ENCODE measurements around the gene ZNF48. TPM values are rescaled to one million over a fixed set of nuclear protein-coding genes. Genes with fewer than 3 reads are reported as not detected.

ZNF48 gene
- total RNA-seq, 1 donor from 2014 or later: 13.0 TPM

- DNase-seq: no peak
- Mint-ChIP-seq H3K9me3 (no peaks in the 10 kb centered on the region), H3K27me3 (no peaks in the 10 kb centered on the region), H3K27ac (peak overlapping the region; percentile 63), H3K4me1 (peaks cover 52% of the 10 kb centered on the region), H3K36me3 (ENCODE audit: low read depth) (peaks cover 25% of the 10 kb centered on the region), H3K4me3 (peak overlapping the region; percentile 87)
- ChIA-PET POLR2A (interaction anchor here (0.6 to 3.9 kb wide), 8 partner anchors 9 to 166 kb away, joined by 3 to 39 read pairs (median 6); partner anchors contain the start of genes CD2BP2, SEPTIN1, ZNF747 and ZNF771), CTCF (interaction anchor here (1.1 to 1.4 kb wide), 2 partner anchors 26 to 40 kb away, joined by 4 to 7 read pairs; partner anchors contain the start of gene ZNF48)
- no peak for ATAC-seq (ENCODE audit: low read depth)
- TF ChIP-seq, protein P1, sequence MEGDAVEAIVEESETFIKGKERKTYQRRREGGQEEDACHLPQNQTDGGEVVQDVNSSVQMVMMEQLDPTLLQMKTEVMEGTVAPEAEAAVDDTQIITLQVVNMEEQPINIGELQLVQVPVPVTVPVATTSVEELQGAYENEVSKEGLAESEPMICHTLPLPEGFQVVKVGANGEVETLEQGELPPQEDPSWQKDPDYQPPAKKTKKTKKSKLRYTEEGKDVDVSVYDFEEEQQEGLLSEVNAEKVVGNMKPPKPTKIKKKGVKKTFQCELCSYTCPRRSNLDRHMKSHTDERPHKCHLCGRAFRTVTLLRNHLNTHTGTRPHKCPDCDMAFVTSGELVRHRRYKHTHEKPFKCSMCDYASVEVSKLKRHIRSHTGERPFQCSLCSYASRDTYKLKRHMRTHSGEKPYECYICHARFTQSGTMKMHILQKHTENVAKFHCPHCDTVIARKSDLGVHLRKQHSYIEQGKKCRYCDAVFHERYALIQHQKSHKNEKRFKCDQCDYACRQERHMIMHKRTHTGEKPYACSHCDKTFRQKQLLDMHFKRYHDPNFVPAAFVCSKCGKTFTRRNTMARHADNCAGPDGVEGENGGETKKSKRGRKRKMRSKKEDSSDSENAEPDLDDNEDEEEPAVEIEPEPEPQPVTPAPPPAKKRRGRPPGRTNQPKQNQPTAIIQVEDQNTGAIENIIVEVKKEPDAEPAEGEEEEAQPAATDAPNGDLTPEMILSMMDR (IDR thresholded peaks at IDR 0.05): no peak
- intact Hi-C loops (cut with micrococcal nuclease): no loop called here
Observed at GRCh38 chr16:30369091-30369937, 25.9 kb upstream of the ZNF48 start.

- no peaks in the 10 kb centered on the region for H3K27me3 Mint-ChIP-seq
- DNase-seq: no peak
- peaks cover 19% of the 10 kb centered on the region for H3K36me3 Mint-ChIP-seq (ENCODE audit: low read depth)
- CTCF ChIA-PET: interaction anchor here (1.9 kb wide), 1 partner anchor 15 kb away, joined by 7 read pairs; the partner anchor contains the start of gene CD2BP2
- no peaks in the 10 kb centered on the region for H3K9me3 Mint-ChIP-seq
- intact Hi-C loops (cut with micrococcal nuclease): loop anchor here (1.0 to 10.0 kb wide), 10 partner anchors 8 to 775 kb away; partner anchors contain the start of genes CD2BP2, FBRS, SRCAP and ZNF48
- peak; percentile 0 for ATAC-seq (ENCODE audit: low read depth)
- peak overlapping the region; percentile 82 for H3K4me3 Mint-ChIP-seq
- TF ChIP-seq, protein P1 (IDR thresholded peaks at IDR 0.05): no peak
- POLR2A ChIA-PET: interaction anchor here (1.0 to 3.9 kb wide), 15 partner anchors 10 to 290 kb away, joined by 3 to 39 read pairs (median 7); partner anchors contain the start of genes CD2BP2, CORO1A, DCTPP1 and ITGAL
- peaks cover 52% of the 10 kb centered on the region for H3K4me1 Mint-ChIP-seq
- H3K27ac Mint-ChIP-seq: no peak overlapping the region
Observed at GRCh38 chr16:30369938-30370455, 25.2 kb upstream of the ZNF48 start.

DNA sequence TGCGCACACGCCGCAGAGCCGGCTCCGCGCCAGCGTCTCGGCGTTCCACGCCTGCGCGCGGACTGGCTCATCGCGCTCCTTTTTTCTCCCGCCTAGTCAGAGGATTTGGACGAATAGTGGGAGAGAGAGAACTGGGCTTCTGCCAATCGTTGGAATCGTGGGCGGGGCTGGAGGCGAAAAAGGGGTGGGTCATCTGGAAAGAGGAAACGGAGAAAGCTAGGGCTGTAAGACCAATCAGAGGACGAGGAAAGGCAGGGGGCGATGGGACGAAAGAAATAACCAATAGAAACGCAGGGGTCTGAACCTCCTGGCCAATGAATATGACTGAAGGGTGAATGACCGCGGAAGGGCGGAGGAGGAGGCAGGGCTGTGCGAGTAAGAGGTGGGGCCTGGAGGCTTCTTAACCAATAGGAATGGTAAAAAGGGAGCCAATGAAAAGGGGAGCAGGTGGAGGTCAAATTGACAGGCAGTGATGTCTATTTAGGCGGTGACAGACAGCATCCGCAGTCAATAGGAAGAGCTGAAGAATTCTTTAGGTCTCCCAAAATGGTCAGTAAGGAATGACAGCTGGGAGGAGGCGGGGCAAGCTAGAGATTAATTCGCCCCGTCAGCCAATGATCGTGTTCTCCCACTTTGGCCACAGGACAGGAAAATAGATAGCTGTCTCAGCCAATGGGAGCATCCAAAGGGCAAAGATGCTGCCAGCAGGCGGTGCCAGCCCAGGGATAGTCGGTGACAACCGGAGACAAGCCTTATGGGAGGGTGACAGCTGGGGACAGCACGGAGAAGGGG, 24.6 kb upstream of the ZNF48 start, which contains the start of gene TBC1D10B:
TBC1D10B (minus strand) TSS at position 39 of the 792 bp plus-strand sequence. CDS start 311 bp downstream, outside the sequence.
- Mint-ChIP-seq H3K27me3 (no peaks in the 10 kb centered on the region), H3K36me3 (ENCODE audit: low read depth) (peaks cover 13% of the 10 kb centered on the region), H3K4me3 (peak within 1 kb of the TSS; percentile 87), H3K9me3 (no peaks in the 10 kb centered on the region), H3K27ac (peak within 1 kb of the TSS; percentile 86), H3K4me1 (peaks cover 52% of the 10 kb centered on the region)
- POLR2A ChIA-PET: interaction anchor here (0.6 to 3.9 kb wide), 26 partner anchors 8 to 555 kb away, joined by 3 to 39 read pairs (median 6); partner anchors contain the start of genes ALDOA, CD2BP2, CORO1A and DCTPP1
- intact Hi-C loops (cut with micrococcal nuclease): loop anchor here (1.0 to 10.0 kb wide), 10 partner anchors 8 to 776 kb away; partner anchors contain the start of genes CD2BP2, FBRS, SRCAP and ZNF48
- ATAC-seq (ENCODE audit: low read depth): peak; percentile 83
- peak; percentile 92 for DNase-seq
- TF ChIP-seq, protein P1 (IDR thresholded peaks at IDR 0.05): no peak
- CTCF ChIA-PET: interaction anchor here (0.8 to 2.2 kb wide), 10 partner anchors 12 to 288 kb away, joined by 3 to 18 read pairs (median 6); partner anchors contain the start of genes CD2BP2, DCTPP1, SEPTIN1 and TBX6

DNA sequence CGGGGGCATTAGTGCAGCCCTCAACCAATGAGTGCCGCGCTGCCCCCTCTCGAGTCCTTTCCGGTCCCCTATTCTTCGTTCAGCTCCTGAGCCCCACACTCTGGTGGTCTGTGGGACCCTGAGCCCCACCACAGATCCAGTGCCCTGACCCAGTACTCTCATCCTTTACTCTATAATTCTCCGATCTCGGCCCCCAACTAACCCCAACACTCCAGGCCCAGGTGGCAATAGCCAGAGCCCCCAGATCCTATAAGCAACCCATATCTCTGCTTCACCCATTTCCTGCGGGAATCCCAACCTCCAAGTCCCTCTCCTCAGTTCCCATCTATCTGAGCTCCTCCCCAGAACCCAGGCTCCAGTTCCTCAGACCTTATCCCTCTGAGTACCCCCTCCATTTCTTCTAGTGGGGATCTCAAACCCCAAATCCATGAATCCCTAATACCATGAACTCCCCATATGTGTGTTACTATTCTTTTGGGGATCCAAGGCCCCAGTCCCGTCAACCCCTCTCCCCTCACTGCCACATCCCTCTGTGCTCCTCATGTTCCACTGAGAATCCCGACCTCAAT, 23.9 kb upstream of the ZNF48 start:
- DNase-seq (no peak), ATAC-seq (ENCODE audit: low read depth) (no peak)
- Mint-ChIP-seq H3K9me3 (no peaks in the 10 kb centered on the region), H3K4me3 (peak overlapping the region; percentile 82), H3K27me3 (no peaks in the 10 kb centered on the region), H3K4me1 (peaks cover 49% of the 10 kb centered on the region), H3K36me3 (ENCODE audit: low read depth) (peaks cover 10% of the 10 kb centered on the region), H3K27ac (peak overlapping the region; percentile 86)
- ChIA-PET POLR2A (interaction anchor here (0.5 to 3.9 kb wide), 25 partner anchors 7 to 555 kb away, joined by 3 to 39 read pairs (median 6); partner anchors contain the start of genes ALDOA, CD2BP2, CORO1A and DCTPP1), CTCF (interaction anchor here (0.8 to 2.2 kb wide), 10 partner anchors 11 to 288 kb away, joined by 3 to 18 read pairs (median 6); partner anchors contain the start of genes CD2BP2, DCTPP1, SEPTIN1 and TBX6)
- intact Hi-C loops (cut with micrococcal nuclease): loop anchor here (2.0 to 10.0 kb wide), 4 partner anchors 155 to 777 kb away; partner anchors contain the start of genes SRCAP and ZNF768
- TF ChIP-seq, protein P1 (IDR thresholded peaks at IDR 0.05): no peak

Data from activated B cell treated with CpG ODN at 0.5 μM for 24 hours (primary cell).